ENCODE data around the gene TMED10.

GRCh38 chr14:75176142-75176820 lies at the start of gene TMED10:
- TF ChIP-seq, protein P1, sequence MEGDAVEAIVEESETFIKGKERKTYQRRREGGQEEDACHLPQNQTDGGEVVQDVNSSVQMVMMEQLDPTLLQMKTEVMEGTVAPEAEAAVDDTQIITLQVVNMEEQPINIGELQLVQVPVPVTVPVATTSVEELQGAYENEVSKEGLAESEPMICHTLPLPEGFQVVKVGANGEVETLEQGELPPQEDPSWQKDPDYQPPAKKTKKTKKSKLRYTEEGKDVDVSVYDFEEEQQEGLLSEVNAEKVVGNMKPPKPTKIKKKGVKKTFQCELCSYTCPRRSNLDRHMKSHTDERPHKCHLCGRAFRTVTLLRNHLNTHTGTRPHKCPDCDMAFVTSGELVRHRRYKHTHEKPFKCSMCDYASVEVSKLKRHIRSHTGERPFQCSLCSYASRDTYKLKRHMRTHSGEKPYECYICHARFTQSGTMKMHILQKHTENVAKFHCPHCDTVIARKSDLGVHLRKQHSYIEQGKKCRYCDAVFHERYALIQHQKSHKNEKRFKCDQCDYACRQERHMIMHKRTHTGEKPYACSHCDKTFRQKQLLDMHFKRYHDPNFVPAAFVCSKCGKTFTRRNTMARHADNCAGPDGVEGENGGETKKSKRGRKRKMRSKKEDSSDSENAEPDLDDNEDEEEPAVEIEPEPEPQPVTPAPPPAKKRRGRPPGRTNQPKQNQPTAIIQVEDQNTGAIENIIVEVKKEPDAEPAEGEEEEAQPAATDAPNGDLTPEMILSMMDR (IDR thresholded peaks at IDR 0.05; ENCODE audit: extremely low read depth in 1 of 2, insufficient read depth in 1 of 2, low read depth in 1 of 2, low read length in 2 of 2): no peak
- TF ChIP-seq POLR2AphosphoS5 (IDR thresholded peaks at IDR 0.05; ENCODE audit: insufficient read depth, low read depth, low read length): peak; percentile 65
- peak; percentile 65 for TF ChIP-seq POLR2A (IDR thresholded peaks at IDR 0.05; ENCODE audit: low read depth, low read length)
- TF ChIP-seq EZH2 (IDR thresholded peaks at IDR 0.05; ENCODE audit: borderline replicate concordance, low read depth, low read length, severe bottlenecking): no peak
- TF ChIP-seq JUN (IDR thresholded peaks at IDR 0.05; ENCODE audit: borderline replicate concordance, insufficient read depth, insufficient read length, low read depth): no peak
